Suprapubic skin (tissue), 4 donors: ENCODE measurements around the gene SCAMP2. TPM values are rescaled to one million over a fixed set of nuclear protein-coding genes. Genes with fewer than 3 reads are reported as not detected.

Source experiments
- DNase-seq, 2 donors: peaks; one replicate each; pipeline ENCODE4 v3.0.0-alpha.2; 2019; ENCODE audit warnings: low spot score in 2 of 2
- H3K27ac ChIP-seq: fragments of 200-600 bp; sonication (generic); one replicate; pipeline ENCODE4 v1.5.1; 2019
- H3K27me3 ChIP-seq: fragments of 200-600 bp; sonication (generic); one replicate; pipeline ENCODE4 v1.5.1; 2019
- H3K36me3 ChIP-seq: fragments of 200-600 bp; sonication (generic); one replicate; pipeline ENCODE4 v1.5.1; 2019
- H3K4me1 ChIP-seq: fragments of 200-600 bp; sonication (generic); one replicate; pipeline ENCODE4 v1.5.1; 2019
- H3K4me3 ChIP-seq: fragments of 200-600 bp; sonication (generic); one replicate; pipeline ENCODE4 v1.5.1; 2019; ENCODE audit warnings: mild to moderate bottlenecking
- H3K9me3 ChIP-seq: fragments of 200-600 bp; sonication (generic); one replicate; pipeline ENCODE4 v1.5.1; 2019
- EP300 ChIP-seq: sonication (generic); formaldehyde crosslinking; IDR thresholded peaks from one replicate; pipeline ENCODE4 v1.6.1; 2017; ENCODE audit warnings: antibody characterized with exemption
- POLR2A ChIP-seq, 2 donors: fragments of 450-650 bp; IDR thresholded peaks; one replicate each; pipeline ENCODE4 v1.6.1; 2017; ENCODE audit warnings: antibody characterized with exemption in 2 of 2, mild to moderate bottlenecking in 2 of 2, moderate library complexity in 2 of 2
- POLR2AphosphoS5 ChIP-seq, 3 donors: sonication (generic); formaldehyde crosslinking; IDR thresholded peaks; one replicate each; pipeline ENCODE4 v1.6.1; 2017; ENCODE audit warnings: antibody characterized with exemption in 3 of 3
- WGBS: methylation state at CpG from one replicate; pipeline ENCODE4 v1.1.5; 2018; 5-methylcytosine and 5-hydroxymethylcytosine counted together
- total RNA-seq, 4 donors: library from RNA; depleted of rRNA; stranded (reverse); fragments of >200 nt; gene quantifications; one replicate each; pipeline ENCODE4 v1.1.0, GENCODE V29; 2016
- TF ChIP-seq, protein P1 (sequence below), 2 donors: fragments of 200-600 bp in 1 of 2; fragments of 450-650 bp in 1 of 2; sonication (generic) in 1 of 2; IDR thresholded peaks; one replicate each; pipeline ENCODE4 v1.5.1; 2016 to 2019; ENCODE audit warnings: antibody characterized with exemption in 2 of 2, mild to moderate bottlenecking in 1 of 2, moderate library complexity in 1 of 2

SCAMP2 gene
- total RNA-seq, 4 donors from 2014 or later: 82.7 to 120 (median 102) TPM

DNA sequence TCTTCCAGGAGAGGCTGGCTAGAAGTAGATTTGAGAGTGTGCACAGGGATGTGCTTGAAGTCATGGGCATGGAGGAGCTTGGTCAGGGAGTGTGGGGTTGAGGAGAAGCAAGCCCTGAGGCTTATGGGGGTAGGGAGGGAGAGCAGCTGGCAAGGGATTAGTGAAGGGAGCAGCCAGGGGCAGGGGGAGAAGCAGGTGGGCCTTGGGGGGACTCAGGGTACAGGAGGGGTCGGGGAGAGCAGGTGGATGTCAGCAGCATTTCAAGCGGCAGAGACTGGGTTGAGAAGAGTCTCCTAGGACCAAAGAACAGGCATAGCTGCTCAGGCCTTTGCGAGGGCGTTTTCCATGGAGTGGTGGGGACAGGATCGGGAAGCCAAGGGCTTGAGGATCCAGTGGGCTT is 63.9 kb downstream of the SCAMP2 start:
- no peak for TF ChIP-seq EP300
- TF ChIP-seq, protein P1, sequence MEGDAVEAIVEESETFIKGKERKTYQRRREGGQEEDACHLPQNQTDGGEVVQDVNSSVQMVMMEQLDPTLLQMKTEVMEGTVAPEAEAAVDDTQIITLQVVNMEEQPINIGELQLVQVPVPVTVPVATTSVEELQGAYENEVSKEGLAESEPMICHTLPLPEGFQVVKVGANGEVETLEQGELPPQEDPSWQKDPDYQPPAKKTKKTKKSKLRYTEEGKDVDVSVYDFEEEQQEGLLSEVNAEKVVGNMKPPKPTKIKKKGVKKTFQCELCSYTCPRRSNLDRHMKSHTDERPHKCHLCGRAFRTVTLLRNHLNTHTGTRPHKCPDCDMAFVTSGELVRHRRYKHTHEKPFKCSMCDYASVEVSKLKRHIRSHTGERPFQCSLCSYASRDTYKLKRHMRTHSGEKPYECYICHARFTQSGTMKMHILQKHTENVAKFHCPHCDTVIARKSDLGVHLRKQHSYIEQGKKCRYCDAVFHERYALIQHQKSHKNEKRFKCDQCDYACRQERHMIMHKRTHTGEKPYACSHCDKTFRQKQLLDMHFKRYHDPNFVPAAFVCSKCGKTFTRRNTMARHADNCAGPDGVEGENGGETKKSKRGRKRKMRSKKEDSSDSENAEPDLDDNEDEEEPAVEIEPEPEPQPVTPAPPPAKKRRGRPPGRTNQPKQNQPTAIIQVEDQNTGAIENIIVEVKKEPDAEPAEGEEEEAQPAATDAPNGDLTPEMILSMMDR (IDR thresholded peaks at IDR 0.05): no peak
- TF ChIP-seq POLR2AphosphoS5 (IDR thresholded peaks at IDR 0.05): no peak
- no peak for TF ChIP-seq POLR2A (IDR thresholded peaks at IDR 0.05)
- Histone ChIP-seq H3K27me3 (no peaks in the 10 kb centered on the region), H3K9me3 (no peaks in the 10 kb centered on the region), H3K36me3 (no peaks in the 10 kb centered on the region), H3K4me3 (no peak overlapping the region), H3K27ac (no peak overlapping the region), H3K4me1 (no peaks in the 10 kb centered on the region)
- WGBS: 66% methylated on average over 5 of the region's 5 CpGs
- no peak for DNase-seq

GRCh38 chr15:74808840-74809229 is 64.3 kb downstream of the SCAMP2 start:
- Histone ChIP-seq H3K27me3 (no peaks in the 10 kb centered on the region), H3K4me3 (no peak overlapping the region), H3K36me3 (peaks cover 4% of the 10 kb centered on the region), H3K9me3 (no peaks in the 10 kb centered on the region), H3K27ac (no peak overlapping the region), H3K4me1 (no peaks in the 10 kb centered on the region)
- no peak for TF ChIP-seq POLR2AphosphoS5 (IDR thresholded peaks at IDR 0.05)
- TF ChIP-seq, protein P1 (IDR thresholded peaks at IDR 0.05): no peak
- no peak for TF ChIP-seq EP300
- TF ChIP-seq POLR2A (IDR thresholded peaks at IDR 0.05): no peak
- DNase-seq: no peak
- WGBS: 69% methylated on average over 4 of the region's 4 CpGs

- Histone ChIP-seq H3K36me3 (peaks cover 10% of the 10 kb centered on the region), H3K27ac (no peak overlapping the region), H3K4me3 (no peak overlapping the region), H3K4me1 (no peaks in the 10 kb centered on the region), H3K9me3 (no peaks in the 10 kb centered on the region), H3K27me3 (no peaks in the 10 kb centered on the region)
- 69% methylated on average over 18 of the region's 18 CpGs for WGBS
- TF ChIP-seq EP300 (no peak), POLR2AphosphoS5 (IDR thresholded peaks at IDR 0.05) (no peak), POLR2A (IDR thresholded peaks at IDR 0.05) (no peak)
- TF ChIP-seq, protein P1 (IDR thresholded peaks at IDR 0.05): no peak
- DNase-seq: no peak
Measured at GRCh38 chr15:74808078-74808839, 64.9 kb downstream of the SCAMP2 start.

DNA sequence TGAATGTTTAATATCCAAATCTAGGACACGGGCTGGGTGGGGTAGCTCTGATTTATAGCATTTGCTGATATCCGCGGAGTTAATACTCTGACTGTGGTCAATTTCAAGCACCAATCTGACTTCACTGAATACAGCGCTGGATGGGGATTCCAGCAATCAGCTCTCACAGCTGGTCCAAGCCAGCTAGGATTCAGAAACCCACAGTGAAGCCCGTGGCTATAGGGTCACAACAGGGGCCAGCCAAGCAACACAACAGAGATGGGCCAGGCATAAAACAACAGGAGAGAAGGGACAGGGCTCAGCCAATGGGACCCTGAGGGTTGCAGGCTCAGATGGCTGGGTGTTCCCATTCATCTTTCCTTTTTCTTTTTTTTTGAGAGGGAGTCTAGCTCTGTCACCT is 65.9 kb downstream of the SCAMP2 start:
- no peaks in the 10 kb centered on the region for H3K27me3 ChIP-seq
- no peak for DNase-seq
- H3K9me3 ChIP-seq: no peaks in the 10 kb centered on the region
- H3K4me1 ChIP-seq: no peaks in the 10 kb centered on the region
- WGBS: 64% methylated on average over 5 of the region's 5 CpGs
- H3K27ac ChIP-seq: no peak overlapping the region
- TF ChIP-seq, protein P1 (IDR thresholded peaks at IDR 0.05): no peak
- no peak for TF ChIP-seq POLR2AphosphoS5 (IDR thresholded peaks at IDR 0.05)
- no peak for TF ChIP-seq POLR2A (IDR thresholded peaks at IDR 0.05)
- H3K4me3 ChIP-seq: no peak overlapping the region
- peaks cover 19% of the 10 kb centered on the region for H3K36me3 ChIP-seq

DNA sequence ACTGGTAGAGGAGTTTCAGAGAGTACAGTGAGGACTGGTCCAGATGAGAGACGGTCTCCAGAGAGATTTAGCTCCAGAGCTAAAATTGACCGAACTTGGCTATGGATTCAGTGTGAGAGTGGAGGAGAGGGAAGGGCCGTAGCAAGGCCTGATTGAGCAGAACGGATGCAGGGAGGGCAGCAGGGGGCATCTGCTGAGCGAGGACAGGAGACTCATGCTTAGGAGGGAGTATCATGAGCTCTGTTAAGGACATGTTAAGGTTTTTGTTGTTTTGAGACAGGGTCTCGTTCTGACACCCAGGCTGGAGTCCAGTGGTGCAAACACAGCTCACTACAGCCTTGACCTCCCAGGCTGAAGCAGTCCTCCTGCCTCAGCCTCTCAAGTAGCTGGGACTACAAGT is 68.2 kb downstream of the SCAMP2 start:
- 77% methylated on average over 6 of the region's 6 CpGs for WGBS
- peaks cover 41% of the 10 kb centered on the region for H3K36me3 ChIP-seq
- peaks cover 6% of the 10 kb centered on the region for H3K4me1 ChIP-seq
- H3K27ac ChIP-seq: no peak overlapping the region
- TF ChIP-seq, protein P1 (IDR thresholded peaks at IDR 0.05): no peak
- TF ChIP-seq POLR2A (IDR thresholded peaks at IDR 0.05) (no peak), POLR2AphosphoS5 (IDR thresholded peaks at IDR 0.05) (no peak), EP300 (no peak)
- H3K9me3 ChIP-seq: no peaks in the 10 kb centered on the region
- H3K27me3 ChIP-seq: no peaks in the 10 kb centered on the region
- DNase-seq: no peak
- H3K4me3 ChIP-seq: no peak overlapping the region
